NCI-H187 treated with DMSO at 0.1 percent for 48 hours (cell line): ENCODE results near the gene UCN.
"Not testable (repeated sequence)": the region's sequence is repeated elsewhere in the genome, so short reads cannot be mapped to it uniquely, and the experiment has no call there.

Experiments used
- DNase-seq: peaks from one replicate; lab custom pipeline; 2025; lab: John Stamatoyannopoulos, UW

Gene UCN, protein sequence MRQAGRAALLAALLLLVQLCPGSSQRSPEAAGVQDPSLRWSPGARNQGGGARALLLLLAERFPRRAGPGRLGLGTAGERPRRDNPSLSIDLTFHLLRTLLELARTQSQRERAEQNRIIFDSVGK

DNA sequence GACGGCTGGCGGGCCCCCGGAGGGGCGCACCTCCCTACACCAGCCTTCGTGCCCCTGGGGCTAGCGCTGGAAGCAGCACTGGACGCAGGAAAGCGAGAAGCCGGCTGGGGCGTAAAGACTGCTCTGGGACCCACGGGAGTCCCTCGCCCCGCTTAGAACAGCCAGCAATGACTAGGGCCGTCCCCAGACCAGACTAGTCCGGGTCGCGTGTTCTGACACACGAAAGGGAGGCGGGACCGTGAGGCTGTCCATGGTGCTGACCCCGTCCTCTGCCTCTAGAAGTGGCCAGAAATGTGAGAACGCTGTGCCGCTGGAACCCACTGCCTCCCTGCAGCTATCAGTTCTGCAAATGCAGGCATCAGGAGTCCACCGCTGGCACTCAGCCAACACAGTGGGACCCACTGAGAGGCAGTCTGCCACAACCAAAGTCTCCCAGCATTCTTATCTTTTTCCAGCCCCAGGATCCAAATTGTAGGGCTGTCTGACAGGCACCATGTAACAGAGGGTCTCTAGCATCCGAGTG lies at the start of gene UCN:
UCN (minus strand) TSS at position 87 of the 523 bp plus-strand sequence. CDS start 550 bp downstream, outside the sequence.
- DNase-seq, result no peak

DNA sequence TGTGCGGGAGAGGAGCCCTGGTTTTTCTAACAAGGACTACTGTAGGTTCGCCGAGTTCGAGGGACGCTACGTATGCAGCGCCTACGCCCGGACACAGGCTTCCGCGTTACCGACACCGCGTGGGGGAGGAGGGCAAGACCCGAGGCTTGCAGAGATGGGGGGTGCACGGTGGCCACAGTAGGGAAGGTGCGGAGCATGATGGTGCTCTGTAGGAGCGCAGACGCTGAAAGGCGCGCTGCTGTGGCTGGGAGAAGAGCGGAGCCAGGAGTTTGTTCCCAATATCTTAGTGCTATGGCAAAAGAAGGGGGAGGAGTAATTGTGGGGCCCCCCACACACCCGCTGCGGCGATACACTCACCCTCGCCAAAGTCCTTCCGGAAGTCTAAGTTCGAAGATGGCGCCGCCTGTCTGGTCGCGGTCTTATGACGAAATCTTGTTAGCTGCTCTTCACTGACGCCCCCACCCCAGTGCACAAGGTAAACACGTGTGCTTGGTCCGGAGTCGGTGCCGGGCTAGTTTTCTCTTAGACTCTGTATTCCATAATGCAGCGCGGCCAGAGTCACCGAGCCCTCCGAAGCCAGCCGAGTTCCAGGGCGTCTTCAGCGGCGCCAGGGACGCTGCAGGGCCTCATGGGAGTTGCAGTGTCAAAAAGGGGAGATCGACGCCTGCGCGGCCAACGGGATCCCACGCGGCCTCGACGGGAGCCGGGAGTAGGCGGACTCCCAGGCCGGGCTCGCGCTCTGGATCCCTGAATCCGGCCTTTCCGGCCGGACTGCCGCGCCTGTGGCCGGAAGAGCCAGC lies 48.3 kb upstream of the UCN start, which contains the start of gene GTF3C2:
GTF3C2 (minus strand) TSS at position 383 of the 800 bp plus-strand sequence. CDS start 13,210 bp downstream, outside the sequence.
- DNase-seq, result peak; percentile 89

DNA sequence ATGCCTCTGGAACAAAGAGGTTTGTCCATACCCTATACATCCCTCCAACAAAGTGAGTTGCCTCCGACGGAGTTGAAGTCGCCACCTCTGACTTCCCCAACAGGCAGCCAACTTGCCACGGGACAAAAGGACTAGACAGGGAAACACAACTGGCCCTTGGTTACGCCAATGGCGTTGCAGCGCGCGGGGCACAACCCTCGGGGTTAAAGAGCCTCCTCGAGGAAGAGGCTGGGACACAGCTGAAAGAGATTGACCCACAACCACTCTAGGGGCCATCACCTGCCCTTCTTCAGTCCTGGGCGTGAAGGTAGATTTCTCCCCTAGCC lies 47.8 kb upstream of the UCN start:
- DNase-seq, result no peak

DNA sequence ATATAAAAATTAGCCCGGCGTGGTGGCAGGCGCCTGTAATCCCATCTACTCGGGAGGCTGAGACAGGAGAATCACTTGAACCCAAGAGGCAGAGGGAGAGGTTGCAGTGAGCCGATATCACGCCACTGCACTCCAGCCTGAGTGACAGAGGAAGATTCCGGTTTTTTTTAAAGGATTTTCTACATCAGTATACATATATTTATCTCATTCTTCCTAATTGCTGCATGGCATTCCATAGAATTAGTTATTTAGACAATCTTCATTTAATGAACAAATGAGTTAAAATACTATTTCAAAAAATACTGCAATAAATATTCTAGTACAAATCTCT lies 46.3 kb upstream of the UCN start:
- no peak for DNase-seq

DNA sequence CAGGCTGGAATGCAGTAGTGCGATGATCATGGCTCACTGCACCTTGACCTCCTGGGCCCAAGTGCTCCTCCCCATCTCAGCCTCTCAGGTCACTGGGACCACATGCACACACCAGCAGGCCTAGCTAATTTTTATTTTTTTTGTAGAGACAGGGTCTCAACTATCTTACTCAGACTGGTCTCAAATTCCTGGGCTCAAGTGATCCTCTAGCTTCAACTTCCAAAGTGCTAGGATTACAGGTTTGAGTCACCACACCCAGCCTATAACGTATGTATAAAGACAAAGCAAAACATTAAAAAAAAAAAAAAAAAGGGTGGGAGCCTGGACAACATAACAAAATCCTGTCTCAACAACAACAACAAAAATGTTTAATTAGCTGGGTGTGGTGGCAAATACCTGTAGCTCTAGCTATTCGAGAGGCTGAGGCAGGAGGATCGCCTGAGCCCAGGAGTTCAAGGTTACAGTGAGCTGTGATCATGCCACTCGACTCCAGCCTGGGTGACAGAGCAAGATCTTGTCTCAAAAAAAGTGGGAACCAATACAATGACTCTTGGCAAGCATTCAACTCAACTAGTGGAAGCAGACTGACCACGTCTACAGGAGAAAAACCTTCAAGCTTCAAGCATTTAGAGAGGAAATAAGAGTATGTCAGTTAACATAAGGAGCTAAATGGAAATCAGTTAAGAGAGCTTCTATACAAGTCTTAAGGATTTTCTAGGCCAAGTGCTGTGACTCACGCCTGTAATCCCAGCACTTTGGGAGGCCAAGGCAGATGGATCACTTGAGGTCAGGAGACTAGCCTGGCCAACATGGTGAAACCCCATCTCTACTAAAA lies 45.7 kb upstream of the UCN start:
- DNase-seq, result no peak

DNA sequence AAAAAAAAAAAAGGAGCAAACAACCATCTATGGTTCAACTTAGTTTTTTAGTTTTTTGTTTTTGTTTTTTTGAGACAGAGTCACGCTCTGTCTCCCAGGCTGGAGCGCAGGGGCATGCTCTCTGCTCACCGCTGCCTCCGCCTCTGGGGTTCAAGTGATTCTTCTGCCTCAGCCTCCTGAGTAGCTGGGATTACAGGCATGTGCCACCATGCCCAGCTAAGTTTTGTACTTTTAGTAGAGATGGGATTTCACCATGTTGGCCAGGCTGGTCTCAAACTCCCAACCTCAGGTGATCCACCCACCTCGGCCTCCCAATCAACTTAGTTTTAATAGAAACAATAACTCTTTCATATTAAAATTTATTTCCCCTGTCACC lies 45.1 kb upstream of the UCN start:
- DNase-seq, result not testable (repeated sequence)

DNA sequence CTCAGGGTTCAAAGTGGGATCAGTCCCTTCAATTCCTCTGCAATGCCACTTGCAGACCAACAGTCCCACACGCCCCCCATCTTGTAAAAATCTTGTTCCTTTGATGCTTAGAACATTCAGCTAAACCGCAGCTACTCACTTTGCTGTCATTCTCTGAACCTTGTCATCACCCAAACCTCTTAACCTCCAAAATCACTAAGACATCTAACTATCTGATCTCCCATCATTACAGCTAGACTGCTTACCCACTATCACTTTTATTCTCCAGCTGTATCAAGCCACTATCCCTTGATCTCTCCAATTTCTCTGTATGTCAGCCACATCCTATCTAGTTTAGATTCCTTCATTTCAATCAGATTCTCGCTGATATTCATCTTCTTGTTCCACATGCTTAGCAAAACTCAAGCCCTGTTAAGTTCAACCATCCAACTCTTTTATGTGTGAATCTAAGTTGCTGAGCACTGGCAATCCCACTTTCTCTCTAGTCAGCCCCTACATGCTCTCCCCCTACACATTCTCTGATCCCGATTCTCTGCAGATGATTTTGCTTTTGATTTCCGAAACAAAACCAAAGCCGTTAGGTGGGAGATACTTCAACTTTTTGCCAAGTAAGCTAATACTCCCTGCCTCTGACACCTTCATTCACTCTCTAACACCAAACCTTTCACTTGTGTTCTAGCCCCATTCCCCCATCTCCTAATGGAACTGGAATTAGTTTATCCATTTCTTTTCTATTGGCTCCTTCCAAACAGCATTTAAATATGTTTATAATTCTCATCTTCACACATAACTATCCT lies 43.8 kb upstream of the UCN start:
- DNase-seq, result no peak

DNA sequence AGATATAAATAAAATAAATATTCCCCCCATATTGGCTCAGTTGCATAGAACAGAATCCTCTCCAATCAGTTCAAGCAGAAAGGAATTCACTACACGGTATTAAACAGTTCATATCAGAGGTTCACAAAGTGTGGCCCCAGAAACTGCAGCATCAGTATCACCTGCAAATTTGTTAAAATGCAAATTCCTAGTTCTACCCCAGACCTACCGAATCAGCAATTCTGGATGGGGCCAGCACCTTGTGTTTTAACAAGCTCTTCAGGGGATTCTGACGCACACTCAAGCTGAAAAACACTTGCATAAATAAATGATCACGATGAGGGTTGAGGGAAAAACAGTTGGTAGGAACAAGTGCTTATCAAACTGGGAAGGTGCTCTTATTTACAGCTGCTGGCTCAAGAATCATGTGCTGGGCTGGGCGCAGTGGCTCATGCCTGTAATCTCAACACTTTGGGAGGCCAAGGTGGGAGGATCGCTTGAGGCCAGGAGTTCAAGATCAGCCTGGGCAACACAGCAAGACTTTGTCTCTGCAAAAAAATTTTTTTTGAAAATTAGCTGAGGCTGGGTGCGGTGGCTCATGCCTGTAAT lies 42.0 kb upstream of the UCN start:
- DNase-seq, result no peak

DNA sequence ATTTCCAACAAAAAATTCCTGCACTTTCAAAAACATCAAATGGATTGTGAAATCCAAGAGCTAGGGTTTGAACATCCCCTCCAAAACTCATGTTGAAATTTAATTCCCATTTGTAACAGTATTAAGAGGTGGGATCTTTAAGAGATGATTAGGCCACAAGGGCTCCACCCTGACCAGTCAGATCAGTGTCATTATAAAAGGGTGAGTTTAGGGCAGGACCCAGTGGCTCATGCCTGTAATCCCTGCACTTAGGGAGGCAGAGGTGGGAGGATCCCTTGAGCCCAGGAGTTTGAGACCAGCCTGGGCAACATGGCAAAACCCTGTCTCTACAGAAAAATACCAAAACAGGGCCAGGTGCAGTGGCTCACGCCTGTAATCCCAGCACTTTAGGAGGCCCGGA lies 39.4 kb upstream of the UCN start:
- no peak for DNase-seq

DNA sequence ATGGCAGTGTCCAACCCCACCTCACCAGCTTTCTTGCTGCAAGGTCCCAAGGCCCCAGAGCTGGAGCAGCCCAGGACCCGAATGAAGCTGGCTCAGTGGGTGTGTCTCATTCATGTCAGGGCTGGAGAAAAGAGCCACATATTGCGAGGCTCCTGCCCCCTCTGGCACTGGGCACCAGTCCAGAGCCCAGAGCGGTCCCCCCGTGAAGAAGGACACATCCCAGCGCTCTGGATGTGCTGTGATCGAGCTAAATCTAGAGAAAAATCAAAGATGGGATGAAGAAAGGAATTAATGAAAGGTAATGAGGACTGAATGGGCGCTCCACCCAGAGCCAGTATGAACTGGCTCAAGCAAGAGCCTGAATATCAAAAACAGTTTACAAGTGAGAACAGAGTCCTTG lies 27.9 kb upstream of the UCN start:
- DNase-seq, result no peak

DNA sequence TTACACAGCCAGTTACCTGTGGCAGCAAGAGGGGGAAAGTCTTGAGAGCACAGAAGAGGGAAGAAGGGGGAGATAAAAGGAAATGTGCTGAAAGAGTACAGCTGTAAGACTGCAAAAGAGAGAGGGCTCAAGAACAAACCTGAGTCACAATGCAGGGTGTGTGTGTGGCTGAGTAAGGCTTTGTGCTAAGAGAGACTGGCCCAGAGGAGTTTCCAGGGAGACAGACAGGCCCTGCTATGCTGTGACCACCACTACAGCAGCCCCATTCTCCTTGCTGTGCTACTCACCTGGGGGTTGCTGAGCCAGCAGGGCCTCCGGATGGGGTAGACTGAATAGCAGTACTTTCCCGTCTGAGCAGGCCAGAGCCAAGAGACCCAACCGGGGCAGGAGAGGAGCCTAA lies 27.1 kb upstream of the UCN start:
- no peak for DNase-seq

DNA sequence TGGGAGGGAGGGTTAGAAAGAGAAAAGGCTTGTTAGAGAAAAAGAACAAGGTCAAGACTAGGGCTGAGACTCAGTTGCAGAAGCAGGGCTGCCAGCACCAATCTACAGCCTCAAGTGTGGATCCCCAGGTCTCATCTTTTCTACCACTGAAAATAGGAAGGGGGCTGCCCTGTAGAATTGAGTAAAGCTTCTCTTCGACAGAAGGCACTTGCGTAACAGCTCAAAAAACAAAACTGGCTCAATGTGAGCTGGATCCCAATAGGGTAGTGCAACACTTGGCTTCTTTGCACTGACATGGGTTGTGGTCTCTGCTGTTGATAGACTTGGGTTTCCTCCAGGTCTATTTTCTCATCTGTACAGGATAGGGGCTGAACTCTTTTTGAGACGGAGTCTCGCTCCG lies 16.5 kb upstream of the UCN start:
- DNase-seq, result no peak

DNA sequence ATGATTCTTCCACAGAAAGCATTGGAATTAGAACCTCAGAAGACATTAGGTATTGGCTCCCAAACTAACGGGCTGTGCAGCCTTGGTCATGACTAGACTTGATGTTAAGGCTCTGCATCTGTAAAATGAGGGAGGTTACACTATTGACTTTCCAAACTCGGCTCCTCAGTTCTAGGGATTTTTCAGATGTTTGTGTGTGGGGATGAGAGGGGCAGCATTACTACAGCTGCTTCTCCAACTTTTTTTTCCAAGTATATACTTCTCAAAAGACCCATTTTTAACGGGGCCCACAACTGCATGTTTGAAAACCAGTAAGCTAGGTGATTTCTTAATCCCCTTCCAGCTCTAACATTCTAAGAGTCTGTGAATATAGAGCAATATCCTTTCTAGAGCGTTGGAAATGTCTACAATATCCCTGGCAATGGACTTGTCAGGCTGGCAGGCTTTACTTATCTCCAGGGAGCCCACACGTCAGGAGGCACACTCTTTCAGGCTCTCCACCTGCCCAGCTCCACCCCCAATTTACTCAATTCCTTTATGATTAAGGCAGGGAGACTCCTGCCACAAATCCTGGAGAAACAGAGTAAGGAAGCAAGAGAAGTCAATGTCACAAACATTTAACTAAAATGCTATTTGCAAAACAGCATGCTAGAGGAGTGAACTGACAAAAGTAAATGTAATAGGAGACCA lies 15.5 kb upstream of the UCN start:
- DNase-seq, result no peak

DNA sequence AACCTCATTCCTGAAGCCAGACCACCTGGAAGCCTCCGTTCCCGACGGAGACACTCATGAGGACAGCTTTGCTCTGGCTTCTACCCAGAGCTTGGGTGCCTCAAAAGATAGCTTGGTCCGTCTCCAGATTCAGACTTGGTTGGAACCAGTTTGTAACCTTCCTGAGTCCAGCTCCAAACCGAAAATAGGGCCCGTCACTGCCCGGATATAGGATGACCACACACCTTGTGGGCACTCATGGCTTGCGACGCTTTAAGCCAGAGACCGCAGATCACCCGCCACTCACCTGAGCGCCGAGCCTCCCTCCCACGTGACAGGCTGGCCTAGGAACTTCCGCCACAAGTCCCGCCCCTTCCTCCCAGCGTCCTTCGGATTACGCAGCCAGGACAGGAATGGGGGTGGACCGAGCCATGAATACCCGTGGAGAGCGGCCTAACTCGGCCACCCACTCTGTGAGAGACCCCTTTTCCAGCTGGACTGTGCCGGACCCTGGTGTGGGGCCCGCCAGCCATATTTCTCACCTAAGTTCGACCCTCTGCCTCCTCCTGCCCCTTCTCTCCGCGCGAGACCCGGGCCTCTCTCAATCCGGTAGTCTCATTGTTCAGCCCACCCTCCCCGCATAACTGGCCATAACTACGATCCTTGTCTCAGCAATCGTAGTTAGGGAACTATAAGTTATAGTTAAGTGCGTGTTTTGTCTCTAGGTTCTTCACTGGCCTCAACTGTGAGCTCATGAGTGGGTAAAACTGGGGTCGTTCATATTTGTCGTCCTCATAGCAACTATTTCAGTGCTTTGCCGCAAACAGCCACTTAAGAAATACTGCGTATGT lies 14.7 kb upstream of the UCN start, which contains the start of gene MPV17:
MPV17 (minus strand) TSS at position 332 of the 830 bp plus-strand sequence. CDS start 580 bp downstream, outside the sequence.
- DNase-seq, result peak; percentile 82

DNA sequence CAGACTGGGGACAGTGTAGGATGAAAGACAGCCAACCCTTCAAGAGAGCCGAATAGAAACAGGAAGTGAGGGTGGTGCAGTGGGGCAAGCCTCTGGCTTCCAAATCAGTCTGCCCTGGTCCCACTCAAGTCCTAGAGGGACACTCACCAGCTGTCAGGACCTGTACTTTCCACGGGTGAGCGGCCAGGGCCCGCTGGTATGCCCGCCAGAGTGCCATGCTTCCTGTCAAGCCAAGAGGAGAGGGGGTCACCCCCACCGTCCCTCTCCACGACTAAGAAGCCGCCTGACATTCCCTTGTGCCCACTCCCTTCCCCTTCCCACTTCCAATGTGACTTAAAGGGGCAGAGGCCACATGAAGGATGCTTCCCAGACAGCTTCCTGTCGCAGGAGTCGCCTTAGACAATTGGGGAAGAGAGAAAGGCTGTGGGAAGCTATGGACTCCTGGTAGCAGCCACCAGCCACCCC lies 14.1 kb upstream of the UCN start:
- DNase-seq, result no peak

DNA sequence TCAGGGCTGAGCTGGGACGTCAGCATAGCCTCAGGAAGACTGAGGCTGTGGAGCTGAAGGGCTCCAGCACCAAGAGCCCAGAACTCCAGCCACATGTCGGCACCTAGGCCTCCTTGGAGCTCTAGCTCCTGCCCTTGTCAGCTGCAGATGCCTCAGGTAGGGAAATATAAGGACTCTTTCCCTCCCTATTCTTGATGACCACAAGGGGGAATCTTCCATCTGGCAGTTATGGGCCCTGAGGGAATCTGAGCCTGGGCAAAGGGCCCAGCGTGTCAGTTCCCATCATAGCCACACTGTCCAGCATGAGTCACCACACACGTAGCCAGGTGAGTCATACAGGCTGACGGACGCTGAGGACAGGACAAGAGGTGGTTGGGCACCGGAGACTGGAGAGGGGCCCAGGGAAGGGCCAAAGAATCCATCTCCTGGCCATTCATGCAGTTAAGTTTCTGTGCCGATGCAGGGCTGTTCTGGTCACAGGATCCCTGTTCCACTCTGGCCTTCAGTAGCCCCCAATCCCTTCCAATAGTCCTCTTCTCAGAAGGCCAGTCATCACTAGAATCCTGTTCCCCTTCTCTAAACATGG lies 12.8 kb upstream of the UCN start:
- no peak for DNase-seq

DNA sequence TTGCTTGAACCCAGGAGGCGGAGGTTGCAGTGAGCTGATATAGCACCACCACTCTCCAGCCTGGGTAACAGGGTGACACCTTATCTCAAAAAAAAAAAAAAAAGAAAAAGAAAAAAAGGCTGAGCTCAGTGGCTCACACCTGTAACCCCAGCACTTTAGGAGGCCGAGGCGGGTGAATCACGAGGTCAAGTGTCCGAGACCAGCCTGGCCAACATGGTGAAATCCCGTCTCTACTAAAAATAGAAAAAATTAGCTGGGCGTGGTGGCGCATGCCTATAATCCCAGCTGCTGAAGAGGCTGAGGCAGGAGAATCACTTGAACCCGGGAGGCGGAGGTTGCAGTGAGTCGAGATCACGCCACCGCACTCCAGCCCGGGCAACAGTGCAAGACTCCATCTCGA lies 11.6 kb upstream of the UCN start:
- DNase-seq, result not testable (repeated sequence)

DNA sequence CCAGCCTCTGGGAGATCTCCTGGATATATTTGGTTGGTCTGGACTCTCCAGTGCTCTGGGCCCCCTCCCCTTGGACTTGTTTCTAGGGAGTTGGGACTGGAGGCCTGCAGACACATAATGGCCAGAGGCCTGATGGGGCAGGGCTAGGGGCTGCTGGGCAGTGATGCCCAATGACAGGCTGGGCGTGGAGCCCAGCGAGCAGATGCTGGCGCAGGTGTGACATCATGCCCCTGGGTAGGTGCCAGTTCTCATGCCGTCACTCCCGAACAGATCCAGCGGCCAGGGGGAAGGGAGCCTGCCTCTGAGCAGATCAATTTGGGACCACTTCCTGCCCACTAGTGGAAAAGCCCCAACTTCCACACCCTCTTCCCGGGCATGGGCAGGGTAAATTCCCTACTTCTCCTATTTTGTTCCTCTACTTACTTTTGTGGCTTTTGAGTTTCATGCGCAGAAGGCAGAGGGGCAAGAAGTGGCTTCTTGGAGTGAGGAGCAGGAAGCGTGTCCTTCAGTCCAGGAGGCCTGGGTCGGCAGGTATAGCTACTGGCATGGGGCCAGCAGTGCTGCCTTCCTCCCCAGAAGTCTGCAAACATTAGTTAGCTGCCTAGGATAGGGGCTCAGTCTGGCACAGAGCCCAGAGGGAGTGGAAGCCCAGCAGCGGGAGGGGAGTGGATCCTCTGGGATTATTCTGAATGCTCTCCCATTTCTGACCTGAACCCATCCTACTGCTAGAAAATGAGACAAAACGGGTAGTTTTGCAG lies 8.6 kb upstream of the UCN start:
- no peak for DNase-seq

DNA sequence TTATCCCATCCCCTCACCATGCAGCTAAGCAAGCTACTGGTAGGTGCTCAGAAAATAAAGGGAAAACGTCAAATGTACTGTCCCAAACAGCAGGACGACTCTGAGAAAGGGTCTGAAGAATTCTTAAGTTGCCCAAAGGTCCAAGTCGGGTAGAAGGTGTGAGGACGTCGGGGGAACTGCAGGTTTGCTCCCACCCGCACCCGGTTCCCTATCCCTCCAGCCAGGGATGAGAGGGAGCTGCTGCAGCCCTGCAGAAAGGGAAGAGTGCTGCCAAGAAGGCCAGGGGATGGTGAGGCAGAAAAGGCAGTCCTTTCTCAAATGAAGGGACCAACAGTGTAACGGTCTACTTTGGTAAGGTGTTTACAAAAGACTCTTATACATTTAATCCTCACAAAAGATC lies 6.9 kb upstream of the UCN start:
- no peak for DNase-seq
